IMR-90 (cell line): ENCODE measurements around the gene RYR2. TPM values are rescaled to one million over a fixed set of nuclear protein-coding genes. Genes with fewer than 3 reads are reported as not detected.

Experiments used
- ATAC-seq: fragments of 200-7000 bp; cut with Tn5 transposase; 2 replicates; pipeline ENCODE4 v1.9.1; 2020; ENCODE audit warnings: low read depth, mild to moderate bottlenecking, moderate library complexity
- BruUV-seq: library from RNA; stranded (reverse); fragments of 400-500 nt; replicated peaks from 2 replicates; lab custom pipeline; 2021; lab: Mats Ljungman, UMichigan
- CTCF ChIA-PET: fragments of 300-600 bp; formaldehyde crosslinking; extraction: SDS; loops from one replicate; lab custom pipeline; 2021; ENCODE audit warnings: antibody characterized with exemption; lab: Yijun Ruan, JAX
- POLR2A ChIA-PET: fragments of 300-600 bp; sonication (Branson Sonifier 250); formaldehyde crosslinking; loops from one replicate; lab custom pipeline; 2022; ENCODE audit warnings: antibody characterized with exemption; ENCODE audit not compliant: unreplicated experiment; lab: Charles Lee
- DNase-seq: peaks from one replicate; pipeline ENCODE4 v3.0.0; 2013
- H2AFZ ChIP-seq: replicated peaks from 2 replicates; pipeline ENCODE3; 2013; ENCODE audit warnings: low read length, mild to moderate bottlenecking; ENCODE audit not compliant: poor library complexity
- H2AK5ac ChIP-seq: 2 replicates; pipeline ENCODE4 v1.6.1; 2013; ENCODE audit warnings: low read depth, low read length, inconsistent platforms
- H2AK9ac ChIP-seq: replicated peaks from 2 replicates; pipeline ENCODE3; 2013; ENCODE audit warnings: mild to moderate bottlenecking, low read depth, low read length, moderate library complexity; ENCODE audit not compliant: poor library complexity
- H2BK120ac ChIP-seq: 2 replicates; pipeline ENCODE4 v1.6.1; 2013; ENCODE audit warnings: low read depth, low read length, inconsistent platforms
- H2BK15ac ChIP-seq: 3 replicates; pipeline ENCODE4 v1.6.1; 2013; ENCODE audit warnings: low read depth, low read length, inconsistent platforms
- H2BK20ac ChIP-seq: 2 replicates; pipeline ENCODE4 v1.6.1; 2013; ENCODE audit warnings: low read depth, mild to moderate bottlenecking, inconsistent platforms, low read length, moderate library complexity
- H2BK5ac ChIP-seq: 2 replicates; pipeline ENCODE4 v1.6.1; 2013; ENCODE audit warnings: mild to moderate bottlenecking, low read depth, low read length, inconsistent platforms; ENCODE audit not compliant: poor library complexity, severe bottlenecking
- H3K14ac ChIP-seq: replicated peaks from 2 replicates; pipeline ENCODE4 v1.6.1; 2013; ENCODE audit warnings: low read depth, low read length, inconsistent platforms
- H3K18ac ChIP-seq: 2 replicates; pipeline ENCODE4 v1.6.1; 2013; ENCODE audit warnings: low read depth, low read length, control low read depth
- H3K23ac ChIP-seq: 2 replicates; pipeline ENCODE4 v1.6.1; 2013; ENCODE audit warnings: low read depth, low read length, inconsistent platforms
- H3K27ac ChIP-seq: 2 replicates; pipeline ENCODE4 v1.5.1; 2013; ENCODE audit warnings: mild to moderate bottlenecking, control low read depth, low read length; ENCODE audit not compliant: insufficient read depth
- H3K27me3 ChIP-seq: 2 replicates; pipeline ENCODE4 v1.6.1; 2013; ENCODE audit warnings: low read length; ENCODE audit not compliant: control insufficient read depth, insufficient read depth
- H3K36me3 ChIP-seq: 2 replicates; pipeline ENCODE4 v1.6.1; 2013; ENCODE audit warnings: low read length, mixed read lengths; ENCODE audit not compliant: control insufficient read depth, insufficient read depth
- H3K4ac ChIP-seq: 2 replicates; pipeline ENCODE4 v1.6.1; 2013; ENCODE audit warnings: low read depth, low read length, inconsistent platforms
- H3K4me1 ChIP-seq: 2 replicates; pipeline ENCODE4 v1.6.1; 2013; ENCODE audit warnings: low read length, mixed read lengths; ENCODE audit not compliant: control insufficient read depth, insufficient read depth
- H3K4me2 ChIP-seq: 2 replicates; pipeline ENCODE4 v1.6.1; 2013; ENCODE audit warnings: low read depth, mild to moderate bottlenecking, control low read depth, low read length, moderate library complexity
- H3K4me3 ChIP-seq: 2 replicates; pipeline ENCODE4 v1.5.1; 2013; ENCODE audit warnings: low read depth, mild to moderate bottlenecking, control low read depth, low read length, moderate library complexity; ENCODE audit not compliant: insufficient read depth
- H3K56ac ChIP-seq: 2 replicates; pipeline ENCODE4 v1.6.1; 2013; ENCODE audit warnings: low read length, inconsistent platforms; ENCODE audit not compliant: insufficient read depth; ENCODE audit errors: extremely low read depth
- H3K79me1 ChIP-seq, 2 experiments: 2 replicates each; pipeline ENCODE4 v1.6.1; 2013; ENCODE audit warnings: low read length in 2 of 2, inconsistent platforms in 1 of 2, low read depth in 1 of 2
- H3K9ac ChIP-seq: 2 replicates; pipeline ENCODE4 v1.6.1; 2013; ENCODE audit warnings: low read depth, low read length, control low read depth
- H3K9me1 ChIP-seq: 2 replicates; pipeline ENCODE4 v1.6.1; 2013; ENCODE audit warnings: low read length, inconsistent platforms; ENCODE audit not compliant: insufficient read depth
- H3K9me3 ChIP-seq: 2 replicates; pipeline ENCODE4 v1.6.1; 2013; ENCODE audit warnings: low read length; ENCODE audit not compliant: control insufficient read depth, insufficient read depth
- H4K20me1 ChIP-seq: 2 replicates; pipeline ENCODE4 v1.6.1; 2013; ENCODE audit warnings: low read length, inconsistent platforms; ENCODE audit not compliant: insufficient read depth
- H4K5ac ChIP-seq: 2 replicates; pipeline ENCODE4 v1.6.1; 2013; ENCODE audit warnings: mild to moderate bottlenecking, low read depth, low read length, control low read depth
- H4K8ac ChIP-seq, 2 experiments: 2 replicates each; pipeline ENCODE4 v1.6.1; 2013; ENCODE audit warnings: low read depth in 2 of 2, low read length in 2 of 2, control low read depth in 1 of 2, inconsistent platforms in 1 of 2
- H4K91ac ChIP-seq: 2 replicates; pipeline ENCODE4 v1.6.1; 2013; ENCODE audit warnings: low read depth, low read length, inconsistent platforms; ENCODE audit not compliant: insufficient read depth
- MAFK ChIP-seq: IDR thresholded peaks from 2 replicates; pipeline ENCODE4 v1.6.1; 2012; ENCODE audit warnings: low read depth, low read length, improper control_type of control experiment
- RAD21 ChIP-seq: IDR thresholded peaks from 2 replicates; pipeline ENCODE4 v1.6.1; 2012; ENCODE audit warnings: low read length, improper control_type of control experiment
- USF2 ChIP-seq: fragments of 150-350 bp; IDR thresholded peaks from 2 replicates; pipeline ENCODE4 v1.6.1; 2017; ENCODE audit warnings: mild to moderate bottlenecking, antibody characterized with exemption, low read length, low read depth
- WGBS, 2 experiments: methylation state at CpG; one replicate each; pipeline versions ENCODE4 v1.1.5 to v1.1.7; 2013; ENCODE audit warnings: missing lambda C conversion rate in 2 of 2; ENCODE audit not compliant: insufficient read length in 1 of 2; ENCODE audit errors: extremely low coverage in 2 of 2; 5-methylcytosine and 5-hydroxymethylcytosine counted together
- dilution Hi-C: fragments of 300-500 bp; cut with HindIII; formaldehyde crosslinking; loops from one replicate; pipeline ENCODE4 v1.14.3; 2018; ENCODE audit warnings: low sequenced_read_pairs; ENCODE audit not compliant: unreplicated experiment
- in situ Hi-C: fragments of 300-500 bp; cut with MboI; formaldehyde crosslinking; loops from 3 replicates; pipeline ENCODE4 v1.14.3; 2019; ENCODE audit warnings: low sequenced_read_pairs, inconsistent platforms, mixed read lengths
- intact Hi-C: fragments of 100-400 bp; cut with micrococcal nuclease; formaldehyde crosslinking; loops from 2 replicates; pipeline ENCODE4 v1.10.0; 2022
- polyA plus RNA-seq, 3 experiments: library from polyadenylated mRNA; depleted of rRNA; stranded (reverse); fragments of >200 nt; gene quantifications; 2 replicates each; pipeline ENCODE4 v1.2.3, GENCODE V29; 2012; ENCODE audit warnings: low replicate concordance in 1 of 3
- total RNA-seq: library from RNA; depleted of rRNA; stranded (reverse); fragments of >200 nt; gene quantifications from 2 replicates; pipeline ENCODE4 v1.2.3, GENCODE V29; 2012

The RYR2 gene
- total and polyA plus RNA-seq, 2 of the 4 experiments (the other 2 are of a cell fraction) = not detected

- CTCF ChIA-PET = no interaction called here
These were observed 16.5 kb upstream of the RYR2 start for GRCh38 chr1:237025358-237026074.

More at GRCh38 chr1:237025358-237026074, 16.5 kb upstream of the RYR2 start:
- Histone ChIP-seq H3K9me1 (no peaks in the 10 kb centered on the region), H3K56ac (no peak overlapping the region), H3K9ac (no peak overlapping the region), H2AK5ac (no peak overlapping the region), H3K4me1 (no peaks in the 10 kb centered on the region), H3K4me3 (no peak overlapping the region), H2BK20ac (no peak overlapping the region), H3K9me3 (peaks cover 2% of the 10 kb centered on the region), H4K20me1 (no peaks in the 10 kb centered on the region), H2BK15ac (no peak overlapping the region), H3K79me1 (no peaks in the 10 kb centered on the region), H3K23ac (no peak overlapping the region), H2AFZ (no peak overlapping the region), H4K8ac (no peak overlapping the region), H4K91ac (no peak overlapping the region), H3K18ac (no peak overlapping the region), H2BK120ac (no peak overlapping the region), H3K4me2 (no peak overlapping the region), H2BK5ac (no peak overlapping the region), H4K5ac (no peak overlapping the region), H2AK9ac (no peak overlapping the region), H3K36me3 (no peaks in the 10 kb centered on the region), H3K27me3 (no peaks in the 10 kb centered on the region), H3K27ac (no peak overlapping the region), H3K4ac (no peak overlapping the region), H3K14ac (no peak overlapping the region)
- ATAC-seq (no peak), DNase-seq (no peak)
- no TSS peak for BruUV-seq
- no peak for TF ChIP-seq USF2
- no peak for TF ChIP-seq RAD21
- TF ChIP-seq MAFK = no peak
- POLR2A ChIA-PET = no interaction called here
- in situ Hi-C loops (no loop called here), intact Hi-C loops (no loop called here), dilution Hi-C loops (no loop called here)
- 100% methylated on average over 1 of the region's 10 CpGs; no CpG with 5 or more reads in 1 of the 2 experiments for WGBS, 2 experiments
